HepG2 (cell line): ENCODE results near the gene QSOX1. TPM values are rescaled to one million over a fixed set of nuclear protein-coding genes. Genes with fewer than 3 reads are reported as not detected.

Experiments
- ATAC-seq: fragments of 200-7000 bp; cut with Tn5 transposase; 3 replicates; pipeline ENCODE4 v1.9.1; 2020; ENCODE audit warnings: mild to moderate bottlenecking, moderate library complexity
- BruUV-seq: library from RNA; stranded (reverse); fragments of 400-500 nt; replicated peaks from 2 replicates; lab custom pipeline; 2021; lab: Mats Ljungman, UMichigan
- CTCF ChIA-PET: fragments of 300-600 bp; formaldehyde crosslinking; extraction: SDS; loops from one replicate; lab custom pipeline; 2021; ENCODE audit warnings: low total read pairs, inconsistent platforms, low intra/inter-chr PET ratio; lab: Yijun Ruan, JAX
- POLR2A ChIA-PET: fragments of 350-600 bp; sonication (Branson Sonifier 250); formaldehyde crosslinking; loops from one replicate; lab custom pipeline; 2020; ENCODE audit warnings: antibody characterized with exemption, inconsistent platforms; lab: Yijun Ruan, JAX
- DNase-seq: peaks from one replicate; pipeline ENCODE4 v3.0.0-alpha.2; 2015; ENCODE audit warnings: low spot score
- FAIRE-seq: peaks from 3 replicates; lab custom pipeline; 2011; peaks lifted over from hg19 to GRCh38; lab: Jason Lieb, UNC
- H2AFZ ChIP-seq: one replicate; pipeline ENCODE4 v1.6.1; 2011; ENCODE audit warnings: low read length, inconsistent platforms
- H3K27ac ChIP-seq: fragments of 300-600 bp; 3 replicates; pipeline ENCODE4 v1.8.0; 2011; ENCODE audit warnings: mixed run types, mild to moderate bottlenecking, mixed read lengths, low read length, inconsistent platforms; ENCODE audit not compliant: insufficient read depth; ENCODE audit errors: extremely low read length
- H3K27me3 ChIP-seq, 2 experiments: fragments of 200-600 bp in 1 of 2; 2 replicates in 1 of 2; 3 replicates in 1 of 2; pipeline versions ENCODE4 v1.6.0 to v1.8.0; 2011; ENCODE audit warnings: low read length in 2 of 2, mild to moderate bottlenecking in 2 of 2, moderate library complexity in 2 of 2, inconsistent platforms in 1 of 2; ENCODE audit not compliant: insufficient read depth in 2 of 2, control insufficient read depth in 1 of 2
- H3K36me3 ChIP-seq, 2 experiments: fragments of 200-600 bp in 1 of 2; replicated peaks in 1 of 2; 2 replicates in 1 of 2; 3 replicates in 1 of 2; pipeline versions ENCODE4 v1.5.1 to v1.8.0; 2011; ENCODE audit warnings: low read length in 2 of 2, inconsistent platforms in 1 of 2; ENCODE audit not compliant: insufficient read depth in 2 of 2, control insufficient read depth in 1 of 2
- H3K4me1 ChIP-seq: 2 replicates; pipeline ENCODE4 v1.5.1; 2012; ENCODE audit warnings: low read length, inconsistent platforms; ENCODE audit not compliant: insufficient read depth
- H3K4me2 ChIP-seq: 2 replicates; pipeline ENCODE4 v1.6.0; 2011; ENCODE audit warnings: low read depth, low read length, inconsistent platforms
- H3K4me3 ChIP-seq, 3 experiments: fragments of 200-600 bp in 1 of 3; sonication (generic), shearing (Covaris generic) in 1 of 3; replicated peaks in 1 of 3; 2 replicates each; pipeline ENCODE4 v1.5.1; 2011 to 2016; ENCODE audit warnings: low read length in 3 of 3, inconsistent platforms in 2 of 3, low read depth in 2 of 3, mild to moderate bottlenecking in 2 of 3, control low read depth in 1 of 3, mixed read lengths in 1 of 3; ENCODE audit not compliant: insufficient read depth in 1 of 3
- H3K79me2 ChIP-seq: one replicate; pipeline ENCODE4 v1.6.1; 2011; ENCODE audit warnings: low read length, inconsistent platforms; ENCODE audit not compliant: insufficient read depth
- H3K9ac ChIP-seq: 2 replicates; pipeline ENCODE4 v1.6.0; 2011; ENCODE audit warnings: mild to moderate bottlenecking, low read depth, low read length, inconsistent platforms; ENCODE audit not compliant: insufficient read depth
- H3K9me3 ChIP-seq: 2 replicates; pipeline ENCODE4 v1.5.1; 2012; ENCODE audit warnings: mild to moderate bottlenecking, low read length
- H4K20me1 ChIP-seq: 2 replicates; pipeline ENCODE4 v1.6.0; 2011; ENCODE audit warnings: inconsistent platforms, mild to moderate bottlenecking, low read length, moderate library complexity; ENCODE audit not compliant: insufficient read depth
- DZIP1 ChIP-seq: sonication (generic); formaldehyde crosslinking; IDR thresholded peaks from 2 replicates; pipeline ENCODE4 v1.5.0; 2020; ENCODE audit warnings: mild to moderate bottlenecking, missing genetic modification reagents
- EED ChIP-seq: sonication (generic); formaldehyde crosslinking; IDR thresholded peaks from 2 replicates; pipeline ENCODE4 v1.5.0; 2020; ENCODE audit warnings: mild to moderate bottlenecking, missing genetic modification reagents
- HHEX ChIP-seq: IDR thresholded peaks from 2 replicates; pipeline ENCODE4 v1.6.1; 2016; ENCODE audit warnings: control low read depth
- HIVEP1 ChIP-seq: sonication (generic); formaldehyde crosslinking; IDR thresholded peaks from 2 replicates; pipeline ENCODE4 v1.4.0; 2020; ENCODE audit warnings: mild to moderate bottlenecking, missing genetic modification reagents
- HNF4G ChIP-seq, 2 experiments: sonication (generic) in 1 of 2; formaldehyde crosslinking in 1 of 2; IDR thresholded peaks; 2 replicates each; pipeline versions ENCODE4 v1.4.0 to v1.6.1; 2011 to 2020; ENCODE audit warnings: borderline replicate concordance in 2 of 2, low read depth in 2 of 2, mild to moderate bottlenecking in 2 of 2, low read length in 1 of 2, missing genetic modification reagents in 1 of 2, moderate library complexity in 1 of 2
- IRF2 ChIP-seq: IDR thresholded peaks from 2 replicates; pipeline ENCODE4 v1.6.1; 2018; ENCODE audit warnings: missing genetic modification reagents, missing compliant biosample characterization
- MATR3 ChIP-seq: sonication (generic); formaldehyde crosslinking; IDR thresholded peaks from 2 replicates; pipeline ENCODE4 v1.4.0; 2020; ENCODE audit warnings: missing genetic modification reagents
- MED13 ChIP-seq: sonication (generic); formaldehyde crosslinking; IDR thresholded peaks from 2 replicates; pipeline ENCODE4 v1.5.0; 2020; ENCODE audit warnings: missing genetic modification reagents
- POLR2AphosphoS5 ChIP-seq: IDR thresholded peaks from 2 replicates; pipeline ENCODE4 v1.6.1; 2012; ENCODE audit warnings: low read depth, low read length
- RCOR2 ChIP-seq: IDR thresholded peaks from 2 replicates; pipeline ENCODE4 v1.6.1; 2016; ENCODE audit warnings: missing biosample characterization, missing genetic modification reagents
- ZFP1 ChIP-seq: IDR thresholded peaks from 2 replicates; pipeline ENCODE4 v1.6.1; 2016
- ZKSCAN8 ChIP-seq: IDR thresholded peaks from 2 replicates; pipeline ENCODE4 v1.6.1; 2016; ENCODE audit warnings: borderline replicate concordance, missing genetic modification reagents, missing compliant biosample characterization
- ZNF275 ChIP-seq: sonication (generic); formaldehyde crosslinking; IDR thresholded peaks from 2 replicates; pipeline ENCODE4 v1.8.0; 2022; ENCODE audit warnings: missing genetic modification reagents, mild to moderate bottlenecking, inconsistent platforms, borderline replicate concordance
- WGBS: methylation state at CpG from one replicate; pipeline ENCODE4 v1.1.6; 2017; ENCODE audit warnings: low lambda C conversion rate; 5-methylcytosine and 5-hydroxymethylcytosine counted together
- in situ Hi-C: cut with HindIII; loops from 2 replicates; pipeline ENCODE4 v1.10.0; 2017; ENCODE audit warnings: low pct_unique_long_range_greater_than_20kb; ENCODE audit not compliant: extremely low pct_ligation_motif_present
- intact Hi-C: fragments of 100-400 bp; cut with micrococcal nuclease; formaldehyde crosslinking; loops from one replicate; pipeline ENCODE4 v1.10.0; 2022; ENCODE audit not compliant: unreplicated experiment
- polyA plus RNA-seq, 8 experiments: library from polyadenylated mRNA; depleted of rRNA in 3 of 8; stranded (reverse) in 7 of 8; unstranded in 1 of 8; fragments of >200 nt; fragmentation: Illumina TruSeq in 4 of 8; extraction: Trizol in 4 of 8; gene quantifications; 2 replicates each; pipeline versions ENCODE4 v1.2.1 to v1.2.3, GENCODE V29; 2011 to 2016; ENCODE audit warnings: low read depth in 4 of 8, missing spikeins in 1 of 8, mixed read lengths in 1 of 8; ENCODE audit not compliant: insufficient read depth in 1 of 8
- total RNA-seq, 5 experiments: library from RNA; depleted of rRNA; stranded (reverse); fragments of >200 nt; fragmentation: Illumina TruSeq; extraction: Trizol; gene quantifications; 2 replicates each; pipeline ENCODE4 v1.2.3, GENCODE V29; 2016; ENCODE audit warnings: low read depth in 1 of 5

QSOX1 gene
- total and polyA plus RNA-seq, 2 of the 13 experiments (the other 11 are each of a cell fraction or from before 2014, with no cell fraction given): 6.8 to 40.2 TPM

- no TSS peak for BruUV-seq
- no peaks in the 10 kb centered on the region for H3K4me1 ChIP-seq
- no peaks in the 10 kb centered on the region for H4K20me1 ChIP-seq
- H3K36me3 ChIP-seq: no peaks in the 10 kb centered on the region
- H3K79me2 ChIP-seq: no peaks in the 10 kb centered on the region
- in situ Hi-C loops: loop anchor here (10.0 kb wide), 1 partner anchor 82 kb away; no protein-coding TSS in a partner anchor
- no peak overlapping the region for H3K27ac ChIP-seq
- no peak overlapping the region for H3K4me3 ChIP-seq
- CTCF ChIA-PET: no interaction called here
- POLR2A ChIA-PET: no interaction called here
- 86% methylated on average over 5 of the region's 22 CpGs for WGBS
- H3K27me3 ChIP-seq: no peaks in the 10 kb centered on the region
- no peak overlapping the region for H3K9ac ChIP-seq
- H2AFZ ChIP-seq: no peak overlapping the region
- no peak for TF ChIP-seq MATR3
- TF ChIP-seq ZKSCAN8 (CRISPR knock-in tag): no peak
- TF ChIP-seq ZFP1 (CRISPR knock-in tag): no peak
- no peak for TF ChIP-seq HIVEP1
- no peak for TF ChIP-seq RCOR2 (CRISPR knock-in tag)
- TF ChIP-seq HNF4G (IDR thresholded peaks at IDR 0.05; ENCODE audit: borderline replicate concordance, low read depth, low read length): no peak
- no peak for TF ChIP-seq HNF4G (CRISPR knock-in tag; IDR thresholded peaks at IDR 0.05; ENCODE audit: borderline replicate concordance, low read depth)
- TF ChIP-seq HHEX (CRISPR knock-in tag): no peak
- TF ChIP-seq ZNF275 (CRISPR knock-in tag): no peak
- no peak for TF ChIP-seq DZIP1 (CRISPR knock-in tag)
- TF ChIP-seq POLR2AphosphoS5: no peak
- TF ChIP-seq EED (CRISPR knock-in tag): no peak
- TF ChIP-seq MED13 (CRISPR knock-in tag): no peak
- no peak for TF ChIP-seq IRF2 (CRISPR knock-in tag)
- intact Hi-C loops: loop anchor here (10.0 kb wide), 1 partner anchor 62 kb away; no protein-coding TSS in a partner anchor
- ATAC-seq (no peak), FAIRE-seq (no peak), DNase-seq (no peak)
- H3K4me2 ChIP-seq: no peak overlapping the region
- H3K9me3 ChIP-seq: no peaks in the 10 kb centered on the region
Observed at GRCh38 chr1:180182643-180183311, 28.1 kb downstream of the QSOX1 start.
